GM19193 (cell line): ENCODE results near the gene ENO2.

Experiments
- POLR2A ChIP-seq: IDR thresholded peaks from 4 replicates; pipeline ENCODE4 v1.6.1; 2011; ENCODE audit not compliant: insufficient read depth, insufficient read length; ENCODE audit errors: extremely low read depth

Gene ENO2

GRCh38 chr12:6951551-6952120 lies 37.3 kb downstream of the ENO2 start:
- TF ChIP-seq POLR2A = no peak

GRCh38 chr12:6952121-6952862 lies 37.9 kb downstream of the ENO2 start:
- TF ChIP-seq POLR2A = peak; percentile 39

GRCh38 chr12:6952863-6953441 lies 38.6 kb downstream of the ENO2 start:
- no peak for TF ChIP-seq POLR2A

DNA sequence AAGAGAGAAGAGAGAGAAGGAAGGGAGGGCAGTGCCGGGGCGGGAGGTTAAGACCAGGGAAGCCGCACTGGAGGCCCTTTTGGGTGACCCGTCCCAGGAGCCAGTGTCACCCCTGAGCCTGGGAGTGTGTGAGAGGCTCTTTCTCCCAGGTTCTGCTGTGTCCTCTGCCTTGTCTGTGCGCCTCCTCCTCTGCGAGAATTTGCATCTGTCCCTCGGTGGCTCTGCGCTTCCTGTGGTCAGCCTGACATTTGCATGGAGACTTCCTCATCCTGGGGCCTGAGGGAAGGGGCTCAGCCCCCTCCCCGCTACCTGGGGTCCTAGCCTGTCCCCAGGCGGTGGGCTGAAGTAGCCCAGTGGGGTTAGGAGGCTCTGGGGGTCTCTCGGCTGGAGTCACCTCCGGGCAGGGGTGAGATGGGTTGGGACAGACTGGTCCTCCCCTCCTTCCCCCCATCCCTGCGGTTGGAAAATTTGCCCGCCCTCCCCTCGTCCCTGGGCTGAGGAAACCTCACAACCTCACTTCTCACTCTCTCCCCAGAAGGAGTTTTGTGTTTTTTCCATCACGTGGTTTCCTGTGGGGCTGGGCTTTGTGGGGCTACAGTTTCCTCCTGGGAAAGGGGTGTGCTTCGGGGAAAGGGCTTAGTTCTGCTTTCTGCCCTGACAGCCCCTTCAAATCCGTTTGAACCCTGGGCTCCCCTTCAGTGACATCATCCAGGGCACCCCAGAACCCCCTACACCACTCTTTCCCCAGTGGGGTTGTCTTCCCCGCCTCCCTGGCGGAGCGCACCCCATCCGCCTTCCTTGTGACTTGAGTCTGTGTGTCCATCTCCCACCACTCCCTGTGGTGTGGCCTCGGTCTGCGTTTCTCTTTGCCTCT lies 39.3 kb downstream of the ENO2 start:
- TF ChIP-seq POLR2A = peak; percentile 99

DNA sequence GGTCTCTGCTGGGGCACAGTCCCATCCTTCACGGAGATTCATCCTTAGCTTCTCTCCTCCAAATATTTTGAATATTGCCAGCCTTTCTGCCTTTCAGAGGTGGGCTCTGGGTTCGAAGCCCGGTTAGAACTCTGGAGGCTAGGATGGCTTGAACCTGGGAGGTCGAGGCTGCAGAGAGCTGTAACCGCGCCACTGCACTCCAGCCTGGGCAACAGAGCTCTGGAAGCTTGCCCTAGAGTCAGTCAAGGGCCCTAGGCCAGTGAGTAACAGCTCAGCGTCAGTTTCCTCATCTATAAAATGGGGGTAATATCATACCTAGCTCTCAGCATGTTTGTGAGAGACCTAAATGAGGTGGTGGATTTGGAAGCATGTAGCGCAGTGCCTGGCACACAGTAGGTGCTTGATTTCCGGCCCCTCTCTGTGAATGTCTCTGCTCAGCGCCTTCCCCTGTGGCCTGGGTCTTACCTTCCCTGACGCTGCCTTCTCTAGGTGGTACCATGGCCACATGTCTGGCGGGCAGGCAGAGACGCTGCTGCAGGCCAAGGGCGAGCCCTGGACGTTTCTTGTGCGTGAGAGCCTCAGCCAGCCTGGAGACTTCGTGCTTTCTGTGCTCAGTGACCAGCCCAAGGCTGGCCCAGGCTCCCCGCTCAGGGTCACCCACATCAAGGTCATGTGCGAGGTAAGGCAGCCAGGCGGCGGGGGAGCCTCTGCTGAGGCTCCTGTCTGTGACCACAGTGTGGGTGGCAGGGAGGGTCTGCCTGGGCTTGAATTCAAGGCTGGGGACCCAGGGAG lies 40.1 kb downstream of the ENO2 start:
- TF ChIP-seq POLR2A = peak; percentile 27

- TF ChIP-seq POLR2A = peak; percentile 6
Measured at GRCh38 chr12:6955108-6956020, 41.0 kb downstream of the ENO2 start.

- peak; percentile 55 for TF ChIP-seq POLR2A
Measured at GRCh38 chr12:6956021-6956727, 41.8 kb downstream of the ENO2 start.

GRCh38 chr12:6957151-6957701 lies 42.8 kb downstream of the ENO2 start:
- peak; percentile 0 for TF ChIP-seq POLR2A

- peak; percentile 33 for TF ChIP-seq POLR2A
Measured at GRCh38 chr12:6957741-6958608, 43.6 kb downstream of the ENO2 start.

- TF ChIP-seq POLR2A = no peak
Measured at GRCh38 chr12:6958609-6959057, 44.3 kb downstream of the ENO2 start.

DNA sequence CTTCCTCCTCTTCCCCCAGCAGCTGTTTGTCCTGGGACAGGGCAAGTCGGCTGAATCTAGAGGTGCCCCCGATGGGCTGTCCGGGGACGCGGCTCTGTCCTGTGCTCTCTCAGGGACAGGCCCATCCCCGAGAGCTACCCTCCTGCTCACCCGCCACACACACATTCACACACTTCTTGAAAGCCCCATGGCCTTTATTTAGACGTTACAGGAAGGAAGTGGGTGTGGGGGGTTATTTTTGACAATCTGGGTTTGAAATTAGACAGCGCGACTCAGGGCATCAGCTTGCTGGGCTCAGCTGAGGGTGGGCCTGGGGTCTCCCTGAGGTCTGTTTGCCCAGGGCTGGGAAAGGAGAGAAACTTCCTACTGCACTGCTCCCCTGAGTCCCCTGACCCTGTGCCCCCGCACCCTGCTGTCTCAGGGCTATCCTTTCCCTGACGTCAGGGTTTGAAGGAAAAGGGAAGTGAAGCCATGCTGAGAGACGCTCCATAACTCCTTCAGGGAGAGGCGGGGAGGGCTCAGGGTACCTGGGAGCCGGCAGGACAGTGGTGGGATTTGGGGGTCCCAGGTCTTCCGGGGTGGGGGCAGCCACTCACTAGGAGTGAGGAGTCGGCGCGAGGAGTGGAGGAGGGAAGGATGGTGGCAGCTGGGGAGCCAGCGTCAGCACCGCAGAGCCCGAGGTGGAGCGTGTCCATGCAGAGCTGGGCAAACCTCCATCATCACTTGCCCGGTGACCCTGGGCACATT lies 44.9 kb downstream of the ENO2 start:
- peak; percentile 89 for TF ChIP-seq POLR2A
